ENCODE data around the gene PPP1R9A.
A peak's percentile ranks its signal among the peaks of the same experiment; 100 is the strongest.

Gene PPP1R9A

GRCh38 chr7:95311389-95311788 is 404.0 kb downstream of the PPP1R9A start:
- TF ChIP-seq ZFX (IDR thresholded peaks at IDR 0.05; ENCODE audit: borderline replicate concordance) (no peak), CTCF (IDR thresholded peaks at IDR 0.05) (no peak)
- no peak overlapping the region for H3K27ac ChIP-seq

GRCh38 chr7:95312561-95312960 is 405.2 kb downstream of the PPP1R9A start:
- TF ChIP-seq ZFX (IDR thresholded peaks at IDR 0.05; ENCODE audit: borderline replicate concordance) (no peak), CTCF (IDR thresholded peaks at IDR 0.05) (no peak)
- no peak overlapping the region for H3K27ac ChIP-seq

- H3K27ac ChIP-seq = no peak overlapping the region
- TF ChIP-seq ZFX (IDR thresholded peaks at IDR 0.05; ENCODE audit: borderline replicate concordance) = no peak
- no peak for TF ChIP-seq CTCF (IDR thresholded peaks at IDR 0.05)
Observed at GRCh38 chr7:95316588-95316987, 409.2 kb downstream of the PPP1R9A start.

GRCh38 chr7:95317546-95317945 is 410.2 kb downstream of the PPP1R9A start:
- no peak for TF ChIP-seq ZFX (IDR thresholded peaks at IDR 0.05; ENCODE audit: borderline replicate concordance)
- no peak for TF ChIP-seq CTCF (IDR thresholded peaks at IDR 0.05)
- peak overlapping the region; percentile 65 for H3K27ac ChIP-seq

- TF ChIP-seq ZFX (IDR thresholded peaks at IDR 0.05; ENCODE audit: borderline replicate concordance) = no peak
- TF ChIP-seq CTCF (IDR thresholded peaks at IDR 0.05) = no peak
Observed at GRCh38 chr7:95317966-95318365, 410.6 kb downstream of the PPP1R9A start.

GRCh38 chr7:95318501-95319100 is 411.2 kb downstream of the PPP1R9A start:
- no peak for TF ChIP-seq ZFX (IDR thresholded peaks at IDR 0.05; ENCODE audit: borderline replicate concordance)
- no peak for TF ChIP-seq CTCF (IDR thresholded peaks at IDR 0.05)
- H3K27ac ChIP-seq = peak overlapping the region; percentile 65

More at GRCh38 chr7:95317966-95318365, 410.6 kb downstream of the PPP1R9A start:
- H3K27ac ChIP-seq = peak overlapping the region; percentile 65

GRCh38 chr7:95319570-95319969 is 412.2 kb downstream of the PPP1R9A start:
- TF ChIP-seq ZFX (IDR thresholded peaks at IDR 0.05; ENCODE audit: borderline replicate concordance) = no peak
- peak overlapping the region; percentile 65 for H3K27ac ChIP-seq

- TF ChIP-seq CTCF (IDR thresholded peaks at IDR 0.05) (no peak), ZFX (IDR thresholded peaks at IDR 0.05; ENCODE audit: borderline replicate concordance) (no peak)
Observed at GRCh38 chr7:95320651-95321050, 413.3 kb downstream of the PPP1R9A start.

More at GRCh38 chr7:95320651-95321050, 413.3 kb downstream of the PPP1R9A start:
- peak overlapping the region; percentile 65 for H3K27ac ChIP-seq
